Measurements from ENCODE around the gene POC1A. TPM values are rescaled to one million over a fixed set of nuclear protein-coding genes. Genes with fewer than 3 reads are reported as not detected.

The POC1A gene
- total RNA-seq, 1 experiment from 2014 or later = 35.0 TPM

DNA sequence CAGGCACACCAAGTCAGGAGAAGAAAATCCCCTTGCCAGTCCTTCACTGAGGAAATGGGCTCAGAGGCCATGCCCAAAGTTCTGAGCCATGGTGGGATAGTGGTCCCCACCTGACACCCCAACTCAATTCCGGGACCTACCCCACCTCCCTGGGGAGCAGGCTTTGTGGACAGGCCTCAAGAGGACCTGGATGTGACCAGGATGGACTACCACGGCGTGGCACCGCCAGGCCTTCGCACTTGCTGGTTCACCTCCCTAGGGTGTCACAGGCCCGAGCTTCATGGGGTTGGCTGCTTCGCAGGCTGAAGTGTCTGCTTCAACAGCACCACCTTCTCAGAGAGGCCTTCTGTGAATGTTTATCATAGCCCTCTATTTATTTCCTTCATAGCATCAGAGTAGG is 31.7 kb downstream of the POC1A start:
- BruUV-seq (replicated peaks) = no TSS peak
- 0 out of 2 replicates have a peak, but pooled peaks cover 4% of the 10 kb centered on the region for H3K79me2 ChIP-seq (ENCODE audit: low read depth)
- H3K9me3 ChIP-seq (ENCODE audit: insufficient read depth, low read depth) = no peaks in the 10 kb centered on the region
- H3K4me1 ChIP-seq (replicated peaks; ENCODE audit: insufficient read depth) = peaks cover 2% of the 10 kb centered on the region
- intact Hi-C loops (cut with micrococcal nuclease; ENCODE audit: unreplicated experiment) = no loop called here
- no peaks in the 10 kb centered on the region for H3K36me3 ChIP-seq (ENCODE audit: low read depth)
- no peaks in the 10 kb centered on the region for H3K9me2 ChIP-seq (ENCODE audit: insufficient read depth)
- TF ChIP-seq EZH2 (IDR thresholded peaks at IDR 0.05; ENCODE audit: low read depth) = no peak
- TF ChIP-seq, protein P1, sequence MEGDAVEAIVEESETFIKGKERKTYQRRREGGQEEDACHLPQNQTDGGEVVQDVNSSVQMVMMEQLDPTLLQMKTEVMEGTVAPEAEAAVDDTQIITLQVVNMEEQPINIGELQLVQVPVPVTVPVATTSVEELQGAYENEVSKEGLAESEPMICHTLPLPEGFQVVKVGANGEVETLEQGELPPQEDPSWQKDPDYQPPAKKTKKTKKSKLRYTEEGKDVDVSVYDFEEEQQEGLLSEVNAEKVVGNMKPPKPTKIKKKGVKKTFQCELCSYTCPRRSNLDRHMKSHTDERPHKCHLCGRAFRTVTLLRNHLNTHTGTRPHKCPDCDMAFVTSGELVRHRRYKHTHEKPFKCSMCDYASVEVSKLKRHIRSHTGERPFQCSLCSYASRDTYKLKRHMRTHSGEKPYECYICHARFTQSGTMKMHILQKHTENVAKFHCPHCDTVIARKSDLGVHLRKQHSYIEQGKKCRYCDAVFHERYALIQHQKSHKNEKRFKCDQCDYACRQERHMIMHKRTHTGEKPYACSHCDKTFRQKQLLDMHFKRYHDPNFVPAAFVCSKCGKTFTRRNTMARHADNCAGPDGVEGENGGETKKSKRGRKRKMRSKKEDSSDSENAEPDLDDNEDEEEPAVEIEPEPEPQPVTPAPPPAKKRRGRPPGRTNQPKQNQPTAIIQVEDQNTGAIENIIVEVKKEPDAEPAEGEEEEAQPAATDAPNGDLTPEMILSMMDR (conservative IDR thresholded peaks at IDR 0.05) = no peak
- no peak overlapping the region for H3K4me2 ChIP-seq
- CTCF ChIA-PET = interaction anchor here (1.1 kb wide), 1 partner anchor 70 kb away, joined by 6 read pairs; no protein-coding TSS in a partner anchor
- H4K20me1 ChIP-seq (ENCODE audit: insufficient read depth) = no peaks in the 10 kb centered on the region
- no peak for DNase-seq
- H3K27me3 ChIP-seq (ENCODE audit: insufficient read depth, low read depth) = no peaks in the 10 kb centered on the region
- no peak overlapping the region for H3K4me3 ChIP-seq
- H3F3A ChIP-seq (ENCODE audit: insufficient read depth, low read depth) = peaks cover 6% of the 10 kb centered on the region; the same call in 1 of the 2 replicates
- no peak overlapping the region for H2AFZ ChIP-seq
- no peak overlapping the region for H3K27ac ChIP-seq
- POLR2A ChIA-PET (ENCODE audit: unreplicated experiment) = no interaction called here

DNA sequence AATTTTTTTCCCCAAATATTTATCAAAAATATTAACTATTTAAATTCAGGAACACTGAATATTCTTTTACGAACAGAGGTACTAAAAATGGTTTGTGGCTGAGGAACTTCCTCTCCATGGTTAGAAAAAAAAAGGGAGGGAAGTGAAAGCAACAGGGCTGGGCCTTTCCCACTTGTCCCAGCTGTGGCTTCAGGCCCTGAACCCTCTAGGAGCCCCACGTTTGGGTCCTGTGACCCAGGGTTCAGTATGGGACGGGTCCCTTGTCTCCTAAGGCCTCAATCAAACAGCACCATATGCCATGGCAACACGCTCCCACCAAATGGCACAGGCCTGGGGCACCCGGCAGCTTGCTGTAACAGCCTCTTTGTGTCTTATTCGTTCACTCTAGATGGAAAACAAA is 32.4 kb downstream of the POC1A start:
- H3K36me3 ChIP-seq (ENCODE audit: low read depth) = no peaks in the 10 kb centered on the region
- CTCF ChIA-PET = no interaction called here

DNA sequence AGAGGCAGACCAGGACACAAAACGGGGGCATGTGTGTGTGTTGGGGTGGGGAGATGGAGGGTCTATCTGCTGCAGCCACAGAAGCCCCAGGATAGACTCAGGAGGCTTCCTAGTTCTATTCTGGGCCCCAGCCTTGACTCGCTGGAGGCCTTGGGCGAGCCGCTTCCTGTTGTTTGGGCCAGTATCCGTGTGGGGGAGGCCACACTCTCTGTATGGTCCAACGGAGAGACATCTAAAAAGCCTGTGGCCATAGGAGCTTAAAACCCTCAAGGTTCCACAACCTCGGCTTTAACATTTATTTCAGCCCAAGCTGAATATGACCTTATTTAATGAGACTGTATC is 32.8 kb downstream of the POC1A start:
- H3K4me1 ChIP-seq (replicated peaks; ENCODE audit: insufficient read depth) = no peaks in the 10 kb centered on the region

More for the DNA sequence above, 32.4 kb downstream of the POC1A start:
- no peak for DNase-seq
- TF ChIP-seq, protein P1 (conservative IDR thresholded peaks at IDR 0.05) = no peak
- TF ChIP-seq EZH2 (IDR thresholded peaks at IDR 0.05; ENCODE audit: low read depth) = no peak
- Histone ChIP-seq H3K4me2 (no peak overlapping the region), H3K4me1 (replicated peaks; ENCODE audit: insufficient read depth) (no peaks in the 10 kb centered on the region), H3F3A (ENCODE audit: insufficient read depth, low read depth) (no peaks in the 10 kb centered on the region), H3K79me2 (ENCODE audit: low read depth) (0 out of 2 replicates have a peak, but pooled peaks cover under 1% of the 10 kb centered on the region), H4K20me1 (ENCODE audit: insufficient read depth) (no peaks in the 10 kb centered on the region), H3K27me3 (ENCODE audit: insufficient read depth, low read depth) (no peaks in the 10 kb centered on the region), H3K27ac (no peak overlapping the region), H3K9me3 (ENCODE audit: insufficient read depth, low read depth) (no peaks in the 10 kb centered on the region), H2AFZ (no peak overlapping the region), H3K9me2 (ENCODE audit: insufficient read depth) (no peaks in the 10 kb centered on the region), H3K4me3 (no peak overlapping the region)
- POLR2A ChIA-PET (ENCODE audit: unreplicated experiment) = no interaction called here
- intact Hi-C loops (cut with micrococcal nuclease; ENCODE audit: unreplicated experiment) = no loop called here
- no TSS peak for BruUV-seq (replicated peaks)

More for the DNA sequence above, 32.8 kb downstream of the POC1A start:
- H3F3A ChIP-seq (ENCODE audit: insufficient read depth, low read depth) = no peaks in the 10 kb centered on the region
- TF ChIP-seq, protein P1 (conservative IDR thresholded peaks at IDR 0.05) = no peak
- no peak for TF ChIP-seq EZH2 (IDR thresholded peaks at IDR 0.05; ENCODE audit: low read depth)
- H3K27me3 ChIP-seq (ENCODE audit: insufficient read depth, low read depth) = no peaks in the 10 kb centered on the region
- intact Hi-C loops (cut with micrococcal nuclease; ENCODE audit: unreplicated experiment) = no loop called here
- no peak overlapping the region for H3K27ac ChIP-seq
- no peaks in the 10 kb centered on the region for H3K9me2 ChIP-seq (ENCODE audit: insufficient read depth)
- H3K4me2 ChIP-seq = no peak overlapping the region
- no peaks in the 10 kb centered on the region for H3K79me2 ChIP-seq (ENCODE audit: low read depth)
- POLR2A ChIA-PET (ENCODE audit: unreplicated experiment) = interaction anchor here (0.6 kb wide), 1 partner anchor 20 kb away, joined by 4 read pairs; no protein-coding TSS in a partner anchor
- no peak overlapping the region for H2AFZ ChIP-seq
- no peaks in the 10 kb centered on the region for H4K20me1 ChIP-seq (ENCODE audit: insufficient read depth)
- DNase-seq = no peak
- H3K9me3 ChIP-seq (ENCODE audit: insufficient read depth, low read depth) = no peaks in the 10 kb centered on the region
- no peaks in the 10 kb centered on the region for H3K36me3 ChIP-seq (ENCODE audit: low read depth)
- CTCF ChIA-PET = no interaction called here
- H3K4me3 ChIP-seq = no peak overlapping the region
- BruUV-seq (replicated peaks) = no TSS peak

Measured in PC-9 (cell line).